Hepatocyte (in vitro differentiated cells): ENCODE results near the gene ATXN3. TPM values are rescaled to one million over a fixed set of nuclear protein-coding genes. Genes with fewer than 3 reads are reported as not detected.
A peak's percentile ranks its signal among the peaks of the same experiment; 100 is the strongest.

Experiments used
- DNase-seq: peaks from one replicate; pipeline ENCODE4 v3.0.0-alpha.2; 2016; ENCODE audit warnings: low spot score
- H2AFZ ChIP-seq: fragments of 200-600 bp; sonication (generic); 2 replicates; pipeline ENCODE4 v1.6.0; 2016; ENCODE audit warnings: antibody characterized with exemption, mild to moderate bottlenecking
- H3K27ac ChIP-seq: fragments of 200-600 bp; sonication (generic); 2 replicates; pipeline ENCODE4 v1.5.1; 2016; ENCODE audit warnings: mild to moderate bottlenecking
- H3K27me3 ChIP-seq: fragments of 200-600 bp; sonication (generic); 2 replicates; pipeline ENCODE4 v1.6.1; 2016
- H3K36me3 ChIP-seq: fragments of 200-600 bp; sonication (generic); replicated peaks from 2 replicates; pipeline ENCODE4 v1.5.1; 2016; ENCODE audit warnings: low read depth; ENCODE audit not compliant: insufficient read depth
- H3K4me1 ChIP-seq: fragments of 200-600 bp; sonication (generic); 2 replicates; pipeline ENCODE4 v1.5.1; 2016; ENCODE audit warnings: mild to moderate bottlenecking, moderate library complexity; ENCODE audit not compliant: insufficient read depth
- H3K4me2 ChIP-seq: fragments of 200-600 bp; sonication (generic); 2 replicates; pipeline ENCODE4 v1.6.0; 2016
- H3K4me3 ChIP-seq: fragments of 200-600 bp; sonication (generic); 2 replicates; pipeline ENCODE4 v1.5.1; 2016; ENCODE audit warnings: mild to moderate bottlenecking
- H3K79me2 ChIP-seq: fragments of 200-600 bp; sonication (generic); 2 replicates; pipeline ENCODE4 v1.6.0; 2017; ENCODE audit warnings: mild to moderate bottlenecking
- H3K9me2 ChIP-seq: fragments of 200-600 bp; sonication (generic); replicated peaks from 2 replicates; pipeline ENCODE4 v1.6.0; 2017; ENCODE audit warnings: mild to moderate bottlenecking; ENCODE audit not compliant: insufficient read depth
- H3K9me3 ChIP-seq: fragments of 200-600 bp; sonication (generic); 2 replicates; pipeline ENCODE4 v1.5.1; 2016; ENCODE audit warnings: low read depth, mild to moderate bottlenecking
- H4K20me1 ChIP-seq: fragments of 200-600 bp; sonication (generic); 2 replicates; pipeline ENCODE4 v1.6.0; 2016; ENCODE audit warnings: mild to moderate bottlenecking; ENCODE audit not compliant: insufficient read depth, poor library complexity, severe bottlenecking
- EZH2 ChIP-seq: fragments of 200-600 bp; sonication (generic); IDR thresholded peaks from 2 replicates; pipeline ENCODE4 v1.6.1; 2016; ENCODE audit warnings: antibody characterized with exemption, mild to moderate bottlenecking, borderline replicate concordance
- EZH2phosphoT487 ChIP-seq: fragments of 200-600 bp; sonication (generic); IDR thresholded peaks from one replicate; pipeline ENCODE4 v1.6.1; 2018; ENCODE audit warnings: antibody characterized with exemption, mild to moderate bottlenecking, low read depth, moderate library complexity; ENCODE audit not compliant: unreplicated experiment, severe bottlenecking
- WGBS: methylation state at CpG from one replicate; pipeline ENCODE4 v1.1.6; 2016; ENCODE audit warnings: low lambda C conversion rate; ENCODE audit errors: missing lambda C conversion rate; 5-methylcytosine and 5-hydroxymethylcytosine counted together
- polyA plus RNA-seq: library from polyadenylated mRNA; unstranded; fragments of >200 nt; fragmentation: Nextera tagmentation; extraction: Ambion mirVana; gene quantifications from 2 replicates; pipeline ENCODE4 v1.2.1, GENCODE V29; 2016
- total RNA-seq: library from RNA; depleted of rRNA; stranded (reverse); fragments of >200 nt; gene quantifications from 2 replicates; pipeline ENCODE4 v1.2.3, GENCODE V29; 2014
- TF ChIP-seq, protein P1 (sequence below): fragments of 200-600 bp; sonication (generic); IDR thresholded peaks from 2 replicates; pipeline ENCODE4 v1.5.1; 2016; ENCODE audit warnings: antibody characterized with exemption, mild to moderate bottlenecking; ENCODE audit not compliant: poor library complexity

ATXN3 gene
- total RNA-seq, result 19.7 and 24.4 TPM in 2 replicates
- polyA plus RNA-seq, result 15.0 and 15.3 TPM in 2 replicates

DNA sequence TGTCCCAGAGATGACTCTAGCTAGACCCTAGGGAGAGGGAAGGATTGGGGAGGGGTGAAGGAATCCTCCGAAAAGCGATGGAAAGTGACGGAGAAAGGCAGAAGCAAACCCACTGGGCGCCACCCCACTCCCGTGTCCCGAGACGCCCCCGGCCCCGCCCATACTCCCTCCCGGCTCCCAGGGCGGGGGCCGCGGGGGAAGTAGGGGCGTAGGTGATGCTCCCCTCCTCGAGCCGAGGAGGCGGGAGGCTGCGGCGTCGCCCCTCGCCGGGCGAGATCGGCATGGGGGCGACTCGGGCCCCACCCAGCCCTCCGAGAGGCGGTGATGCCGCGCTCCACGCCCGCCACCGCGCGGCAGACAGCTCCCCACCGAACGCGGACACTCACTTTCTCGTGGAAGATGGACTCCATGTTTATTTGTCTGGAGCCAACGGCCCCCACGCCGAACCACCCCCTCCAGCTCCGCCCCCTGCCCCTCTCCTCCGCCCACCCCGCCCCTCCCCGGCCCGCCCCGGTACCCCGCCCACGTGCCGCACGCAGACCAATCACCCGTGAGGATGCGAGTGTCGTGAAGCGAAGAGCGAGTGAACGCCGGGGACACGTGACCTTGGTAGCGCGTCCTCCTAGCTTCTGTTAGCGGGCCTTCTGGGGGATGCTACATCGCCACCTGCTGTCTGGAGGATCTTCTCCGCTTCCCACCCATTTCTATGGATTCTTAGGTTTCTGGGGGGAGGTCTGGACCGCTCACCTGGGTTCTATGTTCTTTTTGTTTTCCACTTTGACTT is at the start of gene ATXN3:
Gene ATXN3, minus strand, starts transcription at position 440 of the 784 bp plus-strand sequence. Its CDS starts 30 bp downstream, at position 410.
- no peaks in the 10 kb centered on the region for H3K9me2 ChIP-seq
- H3K27me3 ChIP-seq, result peaks cover 5% of the 10 kb centered on the region
- peak within 1 kb of the TSS; percentile 95 for H3K27ac ChIP-seq
- 3% methylated on average over 31 of the region's 66 CpGs for WGBS
- no peaks in the 10 kb centered on the region for H3K9me3 ChIP-seq
- peak within 1 kb of the TSS; percentile 89 for H2AFZ ChIP-seq
- H3K79me2 ChIP-seq, result peaks cover 40% of the 10 kb centered on the region
- peak within 1 kb of the TSS; percentile 96 for H3K4me3 ChIP-seq
- no peaks in the 10 kb centered on the region for H3K4me1 ChIP-seq
- peak; percentile 99 for DNase-seq
- no peaks in the 10 kb centered on the region for H3K36me3 ChIP-seq
- peak within 1 kb of the TSS; percentile 70 for H3K4me2 ChIP-seq
- H4K20me1 ChIP-seq, result no peaks in the 10 kb centered on the region
- TF ChIP-seq EZH2, result no peak
- no peak for TF ChIP-seq EZH2phosphoT487
- TF ChIP-seq, protein P1, sequence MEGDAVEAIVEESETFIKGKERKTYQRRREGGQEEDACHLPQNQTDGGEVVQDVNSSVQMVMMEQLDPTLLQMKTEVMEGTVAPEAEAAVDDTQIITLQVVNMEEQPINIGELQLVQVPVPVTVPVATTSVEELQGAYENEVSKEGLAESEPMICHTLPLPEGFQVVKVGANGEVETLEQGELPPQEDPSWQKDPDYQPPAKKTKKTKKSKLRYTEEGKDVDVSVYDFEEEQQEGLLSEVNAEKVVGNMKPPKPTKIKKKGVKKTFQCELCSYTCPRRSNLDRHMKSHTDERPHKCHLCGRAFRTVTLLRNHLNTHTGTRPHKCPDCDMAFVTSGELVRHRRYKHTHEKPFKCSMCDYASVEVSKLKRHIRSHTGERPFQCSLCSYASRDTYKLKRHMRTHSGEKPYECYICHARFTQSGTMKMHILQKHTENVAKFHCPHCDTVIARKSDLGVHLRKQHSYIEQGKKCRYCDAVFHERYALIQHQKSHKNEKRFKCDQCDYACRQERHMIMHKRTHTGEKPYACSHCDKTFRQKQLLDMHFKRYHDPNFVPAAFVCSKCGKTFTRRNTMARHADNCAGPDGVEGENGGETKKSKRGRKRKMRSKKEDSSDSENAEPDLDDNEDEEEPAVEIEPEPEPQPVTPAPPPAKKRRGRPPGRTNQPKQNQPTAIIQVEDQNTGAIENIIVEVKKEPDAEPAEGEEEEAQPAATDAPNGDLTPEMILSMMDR, result peak; percentile 83

DNA sequence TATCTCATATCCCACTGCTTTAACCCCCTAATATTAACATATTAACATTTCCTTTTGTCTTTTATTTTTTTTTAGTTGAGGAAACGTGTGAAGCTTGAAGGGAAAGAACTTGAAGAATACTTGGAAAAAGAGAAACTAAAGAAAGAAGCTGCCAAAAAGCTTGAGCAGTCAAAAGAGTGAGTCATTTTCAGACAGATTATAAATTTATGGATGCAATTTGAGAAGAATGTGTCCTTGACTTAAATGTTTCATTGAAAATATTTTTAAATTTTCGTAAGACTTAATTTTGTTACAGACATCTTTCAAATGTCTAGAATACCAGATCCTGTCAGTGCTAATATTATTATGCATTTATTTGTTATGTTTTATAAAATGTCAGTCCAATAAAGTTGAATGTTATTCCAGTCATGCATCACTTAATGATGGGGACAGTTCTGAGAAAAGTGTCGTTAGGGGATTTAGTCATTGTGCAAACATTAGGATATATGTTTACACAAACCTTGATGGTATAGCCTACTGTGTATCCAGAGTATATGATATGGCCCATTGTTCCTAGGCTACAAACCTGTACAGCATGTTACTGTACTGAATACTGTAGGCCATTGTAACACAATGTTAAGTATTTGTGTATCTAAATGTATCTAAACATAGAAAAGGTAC is 48.0 kb upstream of the ATXN3 start:
- TF ChIP-seq EZH2phosphoT487 (no peak), EZH2 (no peak)
- TF ChIP-seq, protein P1, result no peak
- no peak overlapping the region for H3K27ac ChIP-seq
- H3K9me3 ChIP-seq, result no peaks in the 10 kb centered on the region
- no peaks in the 10 kb centered on the region for H3K4me1 ChIP-seq
- H3K9me2 ChIP-seq, result no peaks in the 10 kb centered on the region
- H3K4me2 ChIP-seq, result no peak overlapping the region
- no peaks in the 10 kb centered on the region for H3K36me3 ChIP-seq
- H3K4me3 ChIP-seq, result no peak overlapping the region
- H3K79me2 ChIP-seq, result no peaks in the 10 kb centered on the region
- H2AFZ ChIP-seq, result no peak overlapping the region
- DNase-seq, result no peak
- WGBS, result 87% methylated on average over 3 of the region's 3 CpGs
- no peaks in the 10 kb centered on the region for H3K27me3 ChIP-seq
- no peaks in the 10 kb centered on the region for H4K20me1 ChIP-seq

DNA sequence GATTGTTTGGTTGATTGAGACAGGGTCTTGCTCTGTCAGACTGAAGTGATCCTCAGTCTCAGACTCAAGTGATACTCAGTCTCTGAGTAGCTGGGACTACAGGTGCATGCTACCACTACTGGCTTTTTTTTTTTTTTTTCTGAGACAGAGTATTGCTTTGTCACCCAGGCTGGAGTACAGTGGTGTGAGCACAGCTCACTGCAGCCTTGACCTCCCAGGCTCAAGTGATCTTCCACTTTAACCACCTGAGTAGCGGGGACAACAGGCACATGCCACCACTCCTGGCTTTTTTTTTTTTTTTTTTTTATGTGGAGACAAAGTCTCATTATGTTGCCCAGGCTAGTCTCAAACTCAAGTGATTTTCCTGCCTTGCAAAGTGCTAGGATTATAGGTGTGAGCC is 47.2 kb upstream of the ATXN3 start:
- no peaks in the 10 kb centered on the region for H4K20me1 ChIP-seq
- no peak overlapping the region for H3K4me3 ChIP-seq
- H3K36me3 ChIP-seq, result peaks cover 5% of the 10 kb centered on the region
- H3K4me1 ChIP-seq, result no peaks in the 10 kb centered on the region
- no peak overlapping the region for H2AFZ ChIP-seq
- TF ChIP-seq EZH2 (no peak), EZH2phosphoT487 (no peak)
- TF ChIP-seq, protein P1, result no peak
- no peak overlapping the region for H3K4me2 ChIP-seq
- H3K27me3 ChIP-seq, result no peaks in the 10 kb centered on the region
- WGBS, result 88% methylated on average over 1 of the region's 1 CpG
- no peaks in the 10 kb centered on the region for H3K9me3 ChIP-seq
- no peak for DNase-seq
- no peaks in the 10 kb centered on the region for H3K9me2 ChIP-seq
- H3K27ac ChIP-seq, result no peak overlapping the region
- no peaks in the 10 kb centered on the region for H3K79me2 ChIP-seq
